ENCODE data around the gene EVC.

- TF ChIP-seq CTCF (IDR thresholded peaks at IDR 0.05) (no peak), POLR2A (IDR thresholded peaks at IDR 0.05) (no peak)
Measured at GRCh38 chr4:5759236-5760075, 48.5 kb downstream of the EVC start.

Data from lower leg skin (tissue), 3 donors.